OCI-LY1 (cell line): ENCODE measurements around the gene POLK.

Experiments
- H2AFZ ChIP-seq: fragments of 200-600 bp; sonication (generic), shearing (Covaris generic); 2 replicates; pipeline ENCODE4 v1.6.0; 2014; ENCODE audit warnings: antibody characterized with exemption, mild to moderate bottlenecking, low read length
- H3F3A ChIP-seq: fragments of 200-600 bp; sonication (generic), shearing (Covaris generic); 2 replicates; pipeline ENCODE4 v1.6.0; 2014; ENCODE audit warnings: mild to moderate bottlenecking, antibody characterized with exemption, low read length, moderate library complexity; ENCODE audit not compliant: insufficient read depth
- H3K27ac ChIP-seq: fragments of 200-600 bp; sonication (generic); 2 replicates; pipeline ENCODE4 v1.5.1; 2014; ENCODE audit warnings: low read length, mixed run types, mild to moderate bottlenecking, low read depth; ENCODE audit not compliant: poor library complexity, severe bottlenecking
- H3K27me3 ChIP-seq: fragments of 200-600 bp; sonication (generic); 2 replicates; pipeline ENCODE4 v1.6.0; 2014; ENCODE audit warnings: antibody characterized with exemption, mild to moderate bottlenecking, low read length, moderate library complexity; ENCODE audit not compliant: insufficient read depth
- H3K36me3 ChIP-seq: fragments of 200-600 bp; sonication (generic); 2 replicates; pipeline ENCODE4 v1.6.1; 2014; ENCODE audit warnings: mild to moderate bottlenecking, antibody characterized with exemption, low read length, moderate library complexity, mixed read lengths; ENCODE audit not compliant: insufficient read depth
- H3K4me1 ChIP-seq: fragments of 200-600 bp; sonication (generic); 2 replicates; pipeline ENCODE4 v1.5.1; 2014; ENCODE audit warnings: mild to moderate bottlenecking, low read length, moderate library complexity; ENCODE audit not compliant: insufficient read depth, severe bottlenecking
- H3K4me2 ChIP-seq: fragments of 200-600 bp; sonication (generic), shearing (Covaris generic); 2 replicates; pipeline ENCODE4 v1.6.1; 2014; ENCODE audit warnings: low read length
- H3K4me3 ChIP-seq: fragments of 200-600 bp; sonication (generic); 2 replicates; pipeline ENCODE4 v1.5.1; 2014; ENCODE audit warnings: low read length, low read depth, mild to moderate bottlenecking, mixed read lengths; ENCODE audit not compliant: poor library complexity, severe bottlenecking
- H3K79me2 ChIP-seq: fragments of 200-600 bp; shearing (Covaris generic); 2 replicates; pipeline ENCODE4 v1.6.1; 2016; ENCODE audit warnings: mixed run types, low read length, mixed read lengths; ENCODE audit not compliant: insufficient read depth
- H3K9ac ChIP-seq: fragments of 200-600 bp; sonication (generic), shearing (Covaris generic); 2 replicates; pipeline ENCODE4 v1.6.1; 2014; ENCODE audit warnings: mild to moderate bottlenecking, low read length, mixed read lengths
- H3K9me2 ChIP-seq: fragments of 200-600 bp; sonication (generic), shearing (Covaris generic); 2 replicates; pipeline ENCODE4 v1.6.1; 2014; ENCODE audit warnings: low read depth, mild to moderate bottlenecking, low read length, mixed read lengths
- H3K9me3 ChIP-seq: fragments of 200-600 bp; shearing (Covaris generic); 2 replicates; pipeline ENCODE4 v1.6.1; 2014; ENCODE audit warnings: low read length, mixed read lengths
- H4K20me1 ChIP-seq: fragments of 200-600 bp; sonication (generic), shearing (Covaris generic); 2 replicates; pipeline ENCODE4 v1.6.0; 2016; ENCODE audit warnings: mild to moderate bottlenecking, low read length; ENCODE audit not compliant: insufficient read depth
- CTCF ChIP-seq: fragments of 200-600 bp; sonication (generic), shearing (Covaris generic); IDR thresholded peaks from 2 replicates; pipeline ENCODE4 v1.5.1; 2017; ENCODE audit warnings: mild to moderate bottlenecking, antibody characterized with exemption, low read length, moderate library complexity, mixed read lengths
- EZH2 ChIP-seq: fragments of 200-600 bp; sonication (generic), shearing (Covaris generic); IDR thresholded peaks from 2 replicates; pipeline ENCODE4 v1.8.0; 2017; ENCODE audit warnings: borderline replicate concordance, mixed run types, mild to moderate bottlenecking, antibody characterized with exemption, low read length, moderate library complexity, mixed read lengths

POLK gene

GRCh38 chr5:75617736-75618352 lies 106.2 kb downstream of the POLK start:
- Histone ChIP-seq H2AFZ (no peak overlapping the region), H3K4me1 (no peaks in the 10 kb centered on the region), H3K4me3 (no peak overlapping the region), H3K4me2 (no peak overlapping the region), H3F3A (no peaks in the 10 kb centered on the region), H3K27me3 (no peaks in the 10 kb centered on the region), H4K20me1 (no peaks in the 10 kb centered on the region), H3K36me3 (no peaks in the 10 kb centered on the region), H3K79me2 (no peaks in the 10 kb centered on the region), H3K27ac (no peak overlapping the region), H3K9ac (no peak overlapping the region), H3K9me3 (no peaks in the 10 kb centered on the region), H3K9me2 (no peaks in the 10 kb centered on the region)
- TF ChIP-seq CTCF = no peak
- TF ChIP-seq EZH2 = no peak

GRCh38 chr5:75620184-75620959 lies 108.7 kb downstream of the POLK start:
- no peak overlapping the region for H3K4me3 ChIP-seq
- no peak overlapping the region for H2AFZ ChIP-seq
- H3K36me3 ChIP-seq = no peaks in the 10 kb centered on the region
- H4K20me1 ChIP-seq = no peaks in the 10 kb centered on the region
- no peak overlapping the region for H3K27ac ChIP-seq
- H3K4me2 ChIP-seq = no peak overlapping the region
- H3K9me2 ChIP-seq = no peaks in the 10 kb centered on the region
- no peaks in the 10 kb centered on the region for H3K9me3 ChIP-seq
- H3K79me2 ChIP-seq = no peaks in the 10 kb centered on the region
- no peaks in the 10 kb centered on the region for H3F3A ChIP-seq
- no peak for TF ChIP-seq CTCF
- TF ChIP-seq EZH2 = no peak
- H3K9ac ChIP-seq = no peak overlapping the region
- no peaks in the 10 kb centered on the region for H3K4me1 ChIP-seq
- no peaks in the 10 kb centered on the region for H3K27me3 ChIP-seq

- Histone ChIP-seq H3K9ac (no peak overlapping the region), H3K36me3 (no peaks in the 10 kb centered on the region), H4K20me1 (no peaks in the 10 kb centered on the region), H3K4me1 (no peaks in the 10 kb centered on the region), H3K4me2 (no peak overlapping the region), H3K9me3 (no peaks in the 10 kb centered on the region), H3K79me2 (no peaks in the 10 kb centered on the region), H3K9me2 (no peaks in the 10 kb centered on the region), H3K27me3 (no peaks in the 10 kb centered on the region), H3F3A (no peaks in the 10 kb centered on the region), H3K27ac (no peak overlapping the region), H3K4me3 (no peak overlapping the region), H2AFZ (no peak overlapping the region)
- TF ChIP-seq EZH2 = no peak
- TF ChIP-seq CTCF = no peak
Observed at GRCh38 chr5:75622564-75622963, 110.9 kb downstream of the POLK start.
